Duodenal mucosa (tissue), 2 donors: ENCODE measurements around the gene KRT79.
"Not testable (repeated sequence)": the region's sequence is repeated elsewhere in the genome, so short reads cannot be mapped to it uniquely, and the experiment has no call there.

ENCODE experiments used
- H3K27ac ChIP-seq: one replicate; pipeline ENCODE4 v1.7.0; 2013; ENCODE audit warnings: low read depth, low read length
- H3K27me3 ChIP-seq, 2 donors: one replicate each; pipeline ENCODE4 v1.7.0; 2013; ENCODE audit warnings: low read length in 2 of 2, control low read depth in 1 of 2; ENCODE audit not compliant: insufficient read depth in 2 of 2, control insufficient read depth in 1 of 2
- H3K36me3 ChIP-seq, 2 donors: one replicate each; pipeline ENCODE4 v1.7.0; 2013; ENCODE audit warnings: low read length in 2 of 2, control low read depth in 1 of 2; ENCODE audit not compliant: insufficient read depth in 2 of 2, control insufficient read depth in 1 of 2
- H3K4me1 ChIP-seq, 2 donors: one replicate each; pipeline ENCODE4 v1.7.0; 2013; ENCODE audit warnings: low read length in 2 of 2, control low read depth in 1 of 2; ENCODE audit not compliant: insufficient read depth in 2 of 2, control insufficient read depth in 1 of 2
- H3K4me3 ChIP-seq, 2 donors: one replicate each; pipeline ENCODE4 v1.7.0; 2013; ENCODE audit warnings: low read length in 2 of 2, low read depth in 1 of 2
- H3K9ac ChIP-seq, 2 donors: one replicate each; pipeline ENCODE4 v1.7.0; 2013; ENCODE audit warnings: low read length in 2 of 2, low read depth in 1 of 2
- H3K9me3 ChIP-seq, 2 donors: one replicate each; pipeline ENCODE4 v1.7.0; 2013; ENCODE audit warnings: low read length in 2 of 2, control low read depth in 1 of 2; ENCODE audit not compliant: control insufficient read depth in 1 of 2

The KRT79 gene

DNA sequence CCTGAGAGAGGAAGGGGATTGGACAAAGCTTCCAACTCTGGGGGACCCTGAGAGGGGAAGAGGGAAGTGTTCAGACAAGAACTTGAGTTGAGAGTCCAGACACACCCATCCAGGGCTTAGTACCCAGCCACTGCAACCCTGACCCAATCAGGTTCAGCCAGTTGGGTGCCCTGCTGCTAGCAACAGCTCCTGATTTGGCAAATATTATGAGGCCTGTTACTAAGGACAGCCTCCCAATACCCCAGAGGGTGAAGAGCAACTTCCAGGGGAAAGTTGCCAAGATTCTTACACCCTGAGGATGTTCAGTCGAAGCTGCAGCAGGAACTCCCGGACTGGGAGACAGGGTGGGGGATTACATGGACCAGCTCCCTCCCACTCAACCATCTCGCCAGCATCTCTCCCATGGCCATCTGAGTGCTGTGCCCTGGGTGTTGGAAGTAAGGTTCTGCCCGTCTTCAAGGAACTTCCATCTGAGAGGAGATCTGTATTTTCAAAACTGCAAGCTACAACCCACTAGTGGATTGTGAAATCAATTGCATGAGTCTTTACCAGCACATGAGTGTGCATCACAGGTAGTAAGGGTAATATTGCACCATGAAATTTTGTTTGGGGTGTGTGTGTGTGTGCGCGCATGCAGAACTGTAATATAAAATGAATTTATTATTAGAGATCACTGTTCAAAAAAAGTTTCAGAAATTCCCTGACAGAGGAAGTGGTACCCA lies 26.2 kb upstream of the KRT79 start:
- Histone ChIP-seq H3K4me3 (no peak overlapping the region), H3K9ac (no peak overlapping the region), H3K4me1 (peaks cover 9 to 15% of the 10 kb centered on the region in 2 donors), H3K27me3 (no peaks in the 10 kb centered on the region), H3K36me3 (no peaks in the 10 kb centered on the region), H3K27ac (no peak overlapping the region), H3K9me3 (no peaks in the 10 kb centered on the region)

- Histone ChIP-seq H3K27me3 (no peaks in the 10 kb centered on the region), H3K27ac (no peak overlapping the region), H3K9me3 (no peaks in the 10 kb centered on the region), H3K9ac (no peak overlapping the region), H3K4me3 (no peak overlapping the region), H3K4me1 (peaks cover 9 to 15% of the 10 kb centered on the region in 2 donors), H3K36me3 (no peaks in the 10 kb centered on the region)
Measured at GRCh38 chr12:52857500-52857899, 23.4 kb upstream of the KRT79 start.

DNA sequence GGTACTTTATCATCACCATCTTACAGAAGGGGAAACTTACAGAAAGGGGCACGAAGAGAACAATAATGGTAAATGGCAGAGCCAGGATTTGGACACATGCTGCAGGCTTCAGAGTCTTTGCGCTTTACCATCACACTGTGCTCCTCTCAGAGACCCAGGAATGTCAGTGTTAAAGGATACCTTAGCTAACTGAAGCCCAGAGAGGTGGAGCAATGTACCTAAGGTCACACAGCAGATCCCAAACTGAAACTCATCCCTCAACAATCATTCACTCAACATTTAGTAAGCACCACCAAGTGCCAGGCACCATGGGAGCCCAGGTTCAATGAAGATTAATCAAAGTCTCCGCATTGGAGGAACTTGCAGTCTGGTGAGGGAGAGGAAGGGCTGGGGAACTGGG lies 22.7 kb upstream of the KRT79 start:
- Histone ChIP-seq H3K9me3 (no peaks in the 10 kb centered on the region), H3K36me3 (no peaks in the 10 kb centered on the region), H3K27me3 (no peaks in the 10 kb centered on the region), H3K4me3 (no peak overlapping the region), H3K9ac (no peak overlapping the region), H3K27ac (no peak overlapping the region), H3K4me1 (peaks cover 9 to 15% of the 10 kb centered on the region in 2 donors)

- H3K9me3 ChIP-seq, H3K4me3 ChIP-seq, H3K27me3 ChIP-seq, H3K27ac ChIP-seq, H3K9ac ChIP-seq, H3K36me3 ChIP-seq: not testable (repeated sequence)
- H3K4me1 ChIP-seq: peaks cover 9 to 15% of the 10 kb centered on the region in 2 donors
Measured at GRCh38 chr12:52856077-52856476, 22.0 kb upstream of the KRT79 start.

- Histone ChIP-seq H3K9ac (no peak overlapping the region), H3K27me3 (no peaks in the 10 kb centered on the region), H3K27ac (no peak overlapping the region), H3K9me3 (no peaks in the 10 kb centered on the region), H3K4me3 (no peak overlapping the region), H3K36me3 (no peaks in the 10 kb centered on the region), H3K4me1 (no peaks in the 10 kb centered on the region)
Measured at GRCh38 chr12:52851787-52852186, 17.7 kb upstream of the KRT79 start.

DNA sequence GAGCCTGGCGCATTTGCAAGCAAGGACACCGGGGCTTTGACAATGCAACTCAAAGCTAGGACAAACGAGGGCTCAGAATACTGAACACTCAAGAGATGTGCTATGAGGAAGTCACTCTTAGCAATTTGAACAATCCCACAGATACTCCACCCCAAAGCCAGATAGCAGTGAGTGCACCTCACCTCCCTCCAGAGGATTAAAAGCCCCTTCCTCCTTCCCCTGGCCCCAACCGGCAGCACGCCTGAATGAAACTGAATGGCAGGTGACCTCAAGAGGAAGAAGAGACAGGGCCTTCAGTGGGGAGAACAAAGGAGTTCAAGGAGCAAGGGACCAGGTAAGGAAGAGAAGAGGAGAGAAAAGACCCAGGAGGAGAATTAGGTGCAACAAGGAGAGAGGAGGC lies 16.6 kb upstream of the KRT79 start:
- H3K9ac ChIP-seq: no peak overlapping the region
- H3K27me3 ChIP-seq: no peaks in the 10 kb centered on the region
- H3K27ac ChIP-seq: no peak overlapping the region
- no peak overlapping the region for H3K4me3 ChIP-seq
- no peaks in the 10 kb centered on the region for H3K9me3 ChIP-seq
- no peaks in the 10 kb centered on the region for H3K4me1 ChIP-seq
- no peaks in the 10 kb centered on the region for H3K36me3 ChIP-seq

DNA sequence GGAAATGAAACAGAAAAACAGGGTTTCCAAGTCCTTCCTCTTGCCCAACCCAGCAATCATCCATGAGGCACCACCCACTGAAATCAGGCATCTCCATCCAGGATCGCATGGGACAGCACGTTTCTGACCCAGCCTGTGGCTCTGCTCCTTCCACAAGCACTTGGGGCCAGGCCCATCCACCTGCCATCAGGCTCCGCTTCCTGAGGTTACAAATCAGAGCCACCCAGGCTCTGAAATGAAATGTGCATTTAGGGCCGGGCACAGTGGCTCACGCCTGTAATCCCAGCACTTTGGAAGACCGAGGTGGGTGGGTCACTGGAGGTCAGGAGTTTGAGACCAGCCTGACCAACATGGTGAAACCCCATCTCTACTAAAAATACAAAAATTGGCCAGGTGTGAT lies 15.4 kb upstream of the KRT79 start:
- H3K9me3 ChIP-seq: no peaks in the 10 kb centered on the region
- H3K4me1 ChIP-seq: no peaks in the 10 kb centered on the region
- H3K27ac ChIP-seq: no peak overlapping the region
- H3K9ac ChIP-seq: no peak overlapping the region
- no peak overlapping the region for H3K4me3 ChIP-seq
- no peaks in the 10 kb centered on the region for H3K27me3 ChIP-seq
- no peaks in the 10 kb centered on the region for H3K36me3 ChIP-seq

GRCh38 chr12:52848661-52849255 lies 14.6 kb upstream of the KRT79 start, which contains the start of gene KRT78:
Gene KRT78 (minus strand): TSS chr12:52848994. CDS start chr12:52848930, 64 bp downstream.
- H3K4me1 ChIP-seq: no peaks in the 10 kb centered on the region
- H3K4me3 ChIP-seq: no peak within 1 kb of the TSS
- no peak within 1 kb of the TSS for H3K27ac ChIP-seq
- no peaks in the 10 kb centered on the region for H3K36me3 ChIP-seq
- H3K9me3 ChIP-seq: no peaks in the 10 kb centered on the region
- H3K9ac ChIP-seq: no peak within 1 kb of the TSS
- H3K27me3 ChIP-seq: no peaks in the 10 kb centered on the region

GRCh38 chr12:52847335-52848102 lies 13.4 kb upstream of the KRT79 start:
- Histone ChIP-seq H3K27ac (no peak overlapping the region), H3K36me3 (no peaks in the 10 kb centered on the region), H3K4me1 (no peaks in the 10 kb centered on the region), H3K9ac (no peak overlapping the region), H3K27me3 (no peaks in the 10 kb centered on the region), H3K9me3 (no peaks in the 10 kb centered on the region), H3K4me3 (no peak overlapping the region)

- Histone ChIP-seq H3K9me3 (no peaks in the 10 kb centered on the region), H3K36me3 (no peaks in the 10 kb centered on the region), H3K4me3 (no peak overlapping the region), H3K4me1 (no peaks in the 10 kb centered on the region), H3K27ac (no peak overlapping the region), H3K27me3 (no peaks in the 10 kb centered on the region), H3K9ac (no peak overlapping the region)
Measured at GRCh38 chr12:52846356-52846970, 12.4 kb upstream of the KRT79 start.
